AG09309 (cell line): ENCODE data around the gene RP2.

Experiments
- DNase-seq: peaks from one replicate; pipeline ENCODE4 v3.0.0-alpha.2; 2010; ENCODE audit warnings: low read depth
- H3K4me3 ChIP-seq: 2 replicates; pipeline ENCODE4 v1.5.1; 2011; ENCODE audit warnings: mild to moderate bottlenecking, low read depth, low read length, moderate library complexity; ENCODE audit not compliant: control insufficient read depth
- CTCF ChIP-seq: IDR thresholded peaks from 2 replicates; pipeline ENCODE4 v1.5.1; 2011; ENCODE audit warnings: mild to moderate bottlenecking, low read depth, low read length, inconsistent platforms; ENCODE audit not compliant: insufficient read depth, control insufficient read depth; ENCODE audit errors: missing control alignments

RP2 gene

DNA sequence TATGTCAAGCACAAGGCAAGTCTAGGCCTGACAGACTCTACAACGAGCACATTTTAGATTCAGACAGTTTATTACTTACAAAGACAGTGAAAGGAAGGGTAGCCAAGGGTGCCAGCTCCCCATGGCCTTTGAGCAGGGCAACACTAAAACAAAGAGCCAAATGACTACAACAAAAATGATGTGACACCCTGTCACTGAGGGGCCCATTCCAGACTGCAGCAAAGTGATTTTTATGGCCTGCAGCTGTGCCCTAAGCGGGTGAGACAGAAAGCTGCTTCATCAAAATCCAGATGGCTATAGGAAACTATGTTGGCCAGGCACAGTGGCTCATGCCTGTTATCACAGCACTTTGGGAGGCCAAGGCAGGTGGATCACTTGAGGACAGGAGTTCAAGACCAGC lies 13.4 kb upstream of the RP2 start:
- DNase-seq = no peak
- no peak for TF ChIP-seq CTCF
- no peak overlapping the region for H3K4me3 ChIP-seq

GRCh38 chrX:46831765-46832327 lies 5.0 kb upstream of the RP2 start:
- no peak overlapping the region for H3K4me3 ChIP-seq
- TF ChIP-seq CTCF = no peak
- DNase-seq = no peak

DNA sequence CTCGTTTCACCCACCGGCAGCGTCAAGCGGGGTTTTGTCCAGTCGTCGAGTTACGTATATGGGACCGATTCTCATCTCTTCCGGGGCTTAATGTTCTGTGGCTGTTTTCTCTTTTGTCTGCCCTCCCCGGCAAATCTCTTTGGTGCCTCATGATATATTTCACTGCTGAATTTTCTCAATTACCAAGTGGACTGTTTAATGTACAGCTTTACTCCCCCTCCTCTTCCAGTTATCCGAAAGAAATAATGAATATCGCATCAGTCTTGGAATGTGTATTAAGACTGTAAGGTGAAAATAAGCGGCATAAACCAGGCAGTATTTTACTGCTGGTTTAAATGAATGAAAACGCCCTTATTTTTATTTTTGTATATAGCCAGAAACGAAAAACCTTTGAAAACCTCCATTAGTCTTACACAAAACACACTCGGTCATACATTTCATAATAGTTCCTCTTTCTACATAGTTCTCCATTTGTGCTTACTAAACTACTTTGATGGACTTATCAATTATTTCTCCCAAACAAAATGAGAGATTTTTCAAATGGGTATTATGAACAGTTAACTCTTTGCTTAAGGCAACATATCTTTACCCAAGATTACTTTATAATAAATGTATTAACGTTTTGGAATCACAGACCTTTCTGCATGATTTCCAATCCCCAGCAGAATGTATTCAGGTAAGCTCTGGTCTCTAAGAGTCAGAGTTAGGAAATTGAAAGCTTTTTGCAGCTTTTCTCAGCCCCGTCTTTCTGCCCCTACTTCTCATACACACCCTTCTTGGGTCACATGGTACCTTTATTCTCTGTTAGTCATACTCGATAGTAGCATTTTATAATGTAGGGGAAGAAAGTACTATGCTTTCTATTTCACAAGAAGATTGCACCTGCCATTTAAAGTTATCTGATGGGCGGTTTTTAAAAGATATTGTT lies 979 bp downstream of the RP2 start:
- peak overlapping the region; percentile 50 for H3K4me3 ChIP-seq
- no peak for DNase-seq

DNA sequence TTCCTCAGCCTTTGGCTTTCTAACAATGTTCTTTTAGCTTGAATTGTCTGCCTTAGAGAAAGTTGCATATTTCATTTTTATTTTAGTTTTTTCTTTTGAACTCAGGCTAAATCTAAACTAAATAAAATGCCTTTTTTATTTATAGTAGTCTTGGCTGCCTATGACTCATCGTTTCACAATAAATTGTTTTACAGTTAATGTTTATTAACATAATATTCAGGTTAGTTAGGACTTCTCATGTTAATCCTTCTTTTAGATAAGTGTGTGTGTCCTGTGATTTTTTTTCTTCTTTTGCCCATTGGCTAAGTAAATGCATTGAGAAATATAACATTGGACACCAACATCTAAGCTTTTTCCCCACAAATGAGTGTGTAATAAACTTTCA lies 1.6 kb downstream of the RP2 start:
- no peak for DNase-seq
- no peak for TF ChIP-seq CTCF
- H3K4me3 ChIP-seq = peak overlapping the region; percentile 50

More for the DNA sequence above, 979 bp downstream of the RP2 start:
- TF ChIP-seq CTCF = no peak

DNA sequence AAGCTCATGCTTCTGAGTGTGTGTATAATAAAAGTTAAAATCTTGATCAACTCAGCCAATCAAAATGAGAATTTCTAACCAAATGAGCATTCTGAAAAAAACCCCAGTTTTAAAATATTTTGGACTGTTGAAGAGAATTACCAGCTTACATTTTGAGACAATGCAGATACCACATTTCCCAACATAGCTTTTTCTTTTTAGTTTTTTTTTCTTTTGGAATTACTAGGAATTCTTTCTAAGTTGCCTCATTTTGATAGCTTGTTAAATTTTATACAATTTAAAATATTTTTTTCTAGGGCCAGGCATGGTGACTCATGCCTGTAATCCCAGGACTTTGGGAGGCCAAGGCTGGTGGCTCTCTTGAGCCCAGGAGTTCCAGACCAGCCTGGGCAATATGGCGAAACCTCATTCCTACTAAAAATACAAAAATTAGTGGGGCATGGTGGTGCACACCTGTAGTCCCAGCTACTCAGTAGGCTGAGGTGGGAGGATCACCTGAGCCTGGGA lies 2.2 kb downstream of the RP2 start:
- no peak for TF ChIP-seq CTCF
- H3K4me3 ChIP-seq = no peak overlapping the region

GRCh38 chrX:46840946-46841345 lies 4.1 kb downstream of the RP2 start:
- TF ChIP-seq CTCF = no peak
- H3K4me3 ChIP-seq = no peak overlapping the region

More for the DNA sequence above, 2.2 kb downstream of the RP2 start:
- DNase-seq = no peak

More at GRCh38 chrX:46840946-46841345, 4.1 kb downstream of the RP2 start:
- DNase-seq = no peak
